NCI-H748 (cell line): Measurements from ENCODE around the gene GABBR2.

Source experiments
- DNase-seq: peaks from one replicate; lab custom pipeline; 2025; ENCODE audit not compliant: unreplicated experiment; lab: John Stamatoyannopoulos, UW

GABBR2 gene

DNA sequence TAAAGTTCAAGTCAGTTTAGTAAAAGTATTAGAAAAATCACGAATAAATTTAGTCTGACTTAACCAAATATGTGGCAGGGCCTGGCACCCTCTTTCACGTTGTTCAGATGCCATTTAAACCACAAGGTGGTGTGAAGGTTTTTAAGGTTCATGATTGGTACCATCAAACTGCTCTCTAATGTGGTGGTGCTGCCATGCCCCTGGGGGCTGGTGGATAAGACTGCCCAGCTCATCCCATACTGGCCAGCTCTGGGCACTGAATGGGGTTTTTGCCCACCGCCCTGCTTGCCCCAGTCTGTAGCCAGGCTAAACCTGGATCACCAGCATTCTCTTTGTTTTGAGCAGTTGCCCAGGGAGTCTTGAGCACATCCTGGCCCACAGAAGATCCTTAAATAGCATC lies 159.3 kb downstream of the GABBR2 start:
- DNase-seq, result no peak

- no peak for DNase-seq
Observed at GRCh38 chr9:98547606-98548005, 161.1 kb downstream of the GABBR2 start.

- no peak for DNase-seq
Observed at GRCh38 chr9:98545021-98545420, 163.7 kb downstream of the GABBR2 start.

- no peak for DNase-seq
Observed at GRCh38 chr9:98541684-98542230, 167.0 kb downstream of the GABBR2 start.

DNA sequence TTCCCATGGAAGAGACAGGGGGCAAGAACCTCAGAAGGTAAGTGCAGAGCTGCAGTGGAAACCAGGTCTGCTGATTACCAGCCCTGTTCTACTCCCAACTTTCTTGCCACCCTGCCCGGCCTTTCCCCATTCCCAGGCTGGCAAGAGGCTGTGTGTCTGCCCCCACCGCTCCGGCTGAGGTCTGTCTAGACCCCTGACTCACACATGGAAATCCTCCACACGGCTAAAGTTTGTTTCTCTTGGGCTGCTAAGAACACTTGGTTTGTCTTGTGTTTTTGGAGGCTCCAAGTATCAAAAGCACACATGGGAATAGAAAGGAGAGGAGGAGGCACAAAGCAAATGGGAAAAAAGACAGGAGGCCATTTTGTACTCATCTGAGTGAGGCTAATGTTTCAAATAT lies 168.3 kb downstream of the GABBR2 start:
- DNase-seq, result no peak

GRCh38 chr9:98539954-98540353 lies 168.8 kb downstream of the GABBR2 start:
- no peak for DNase-seq

- DNase-seq, result peak; percentile 15
Observed at GRCh38 chr9:98538626-98539031, 170.1 kb downstream of the GABBR2 start.

- no peak for DNase-seq
Observed at GRCh38 chr9:98538203-98538602, 170.5 kb downstream of the GABBR2 start.

GRCh38 chr9:98536542-98537173 lies 172.1 kb downstream of the GABBR2 start:
- peak; percentile 72 for DNase-seq

DNA sequence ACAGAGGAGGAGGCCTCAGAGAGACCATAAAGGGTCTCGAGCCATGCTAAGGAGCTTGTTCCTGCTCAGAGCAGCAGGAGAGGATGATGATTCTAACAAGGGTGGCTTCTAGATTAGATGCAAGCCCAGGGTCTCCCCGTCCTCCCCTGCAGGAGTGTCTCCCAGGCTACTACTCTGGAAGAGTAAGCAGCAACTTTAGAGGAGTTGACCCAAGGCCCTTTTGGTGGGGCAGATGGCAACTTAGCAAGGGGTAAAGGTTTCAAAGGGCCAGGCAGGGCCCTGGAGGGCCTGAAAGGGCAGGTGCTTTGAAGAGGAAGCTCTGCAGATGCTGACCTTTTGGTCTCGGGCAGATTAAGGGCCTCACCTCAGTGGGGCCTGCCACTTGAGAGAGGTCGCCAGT lies 174.9 kb downstream of the GABBR2 start:
- no peak for DNase-seq

- no peak for DNase-seq
Observed at GRCh38 chr9:98533132-98533531, 175.6 kb downstream of the GABBR2 start.

DNA sequence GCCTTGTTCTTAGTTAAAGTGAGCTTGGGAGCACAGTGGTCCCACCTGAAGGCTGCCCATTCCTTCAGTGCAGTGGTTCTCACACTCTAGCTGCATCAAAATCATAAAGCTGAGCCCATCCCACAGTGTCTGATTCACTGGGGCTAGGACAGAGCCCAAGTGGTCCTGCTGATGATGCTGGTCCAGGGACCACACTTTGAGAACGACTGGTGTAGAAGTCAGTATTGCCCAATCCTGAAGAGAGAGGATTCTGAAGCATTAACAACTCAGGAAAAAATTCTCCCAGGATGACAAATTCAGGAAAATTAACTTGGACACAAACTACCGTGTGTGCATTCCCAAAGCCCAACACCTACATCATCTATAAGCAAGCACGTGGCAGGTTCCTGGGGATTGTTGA lies 176.2 kb downstream of the GABBR2 start:
- no peak for DNase-seq

GRCh38 chr9:98532147-98532546 lies 176.6 kb downstream of the GABBR2 start:
- DNase-seq, result no peak

GRCh38 chr9:98530806-98531386 lies 177.8 kb downstream of the GABBR2 start:
- DNase-seq, result no peak

GRCh38 chr9:98530275-98530674 lies 178.5 kb downstream of the GABBR2 start:
- DNase-seq, result no peak

DNA sequence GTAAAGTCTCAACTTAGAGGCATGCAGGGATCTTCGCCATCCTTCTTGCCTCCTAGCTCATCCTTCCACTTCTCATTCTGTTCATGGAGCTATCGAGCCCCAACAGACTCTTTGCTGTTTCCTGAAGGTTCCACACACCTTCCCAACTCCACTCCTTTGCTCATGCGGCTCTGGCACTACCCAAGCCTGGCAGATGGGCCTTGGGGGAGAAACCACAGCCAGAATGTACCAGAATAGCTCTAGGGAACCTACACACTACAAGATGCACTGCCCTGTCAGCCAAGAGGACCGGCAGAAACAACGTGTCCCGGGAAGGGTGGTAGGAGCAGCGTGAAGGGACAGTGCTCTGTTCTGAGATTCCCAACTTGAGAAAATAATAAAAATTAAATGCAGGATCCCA lies 178.9 kb downstream of the GABBR2 start:
- DNase-seq, result no peak

- DNase-seq, result peak; percentile 30
Observed at GRCh38 chr9:98523231-98523901, 185.4 kb downstream of the GABBR2 start.

DNA sequence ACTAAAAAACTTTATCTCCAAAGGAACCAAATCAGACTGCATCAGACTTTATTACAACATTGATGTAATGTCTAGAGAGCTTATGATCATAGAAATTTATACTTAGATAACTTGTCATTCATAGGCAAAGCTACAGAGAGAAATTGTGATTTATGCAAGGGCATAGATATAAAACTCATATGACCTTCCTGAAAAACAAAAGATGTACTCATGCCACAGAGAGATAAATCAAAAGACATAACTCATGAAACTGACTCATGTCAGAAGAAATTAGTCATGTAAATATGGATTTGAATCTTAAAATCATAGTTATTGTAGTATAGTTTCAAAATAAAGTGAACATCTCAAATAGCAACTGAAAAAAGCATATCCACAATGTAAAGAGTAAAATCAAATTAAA lies 186.2 kb downstream of the GABBR2 start:
- no peak for DNase-seq

- no peak for DNase-seq
Observed at GRCh38 chr9:98521141-98521540, 187.6 kb downstream of the GABBR2 start.

DNA sequence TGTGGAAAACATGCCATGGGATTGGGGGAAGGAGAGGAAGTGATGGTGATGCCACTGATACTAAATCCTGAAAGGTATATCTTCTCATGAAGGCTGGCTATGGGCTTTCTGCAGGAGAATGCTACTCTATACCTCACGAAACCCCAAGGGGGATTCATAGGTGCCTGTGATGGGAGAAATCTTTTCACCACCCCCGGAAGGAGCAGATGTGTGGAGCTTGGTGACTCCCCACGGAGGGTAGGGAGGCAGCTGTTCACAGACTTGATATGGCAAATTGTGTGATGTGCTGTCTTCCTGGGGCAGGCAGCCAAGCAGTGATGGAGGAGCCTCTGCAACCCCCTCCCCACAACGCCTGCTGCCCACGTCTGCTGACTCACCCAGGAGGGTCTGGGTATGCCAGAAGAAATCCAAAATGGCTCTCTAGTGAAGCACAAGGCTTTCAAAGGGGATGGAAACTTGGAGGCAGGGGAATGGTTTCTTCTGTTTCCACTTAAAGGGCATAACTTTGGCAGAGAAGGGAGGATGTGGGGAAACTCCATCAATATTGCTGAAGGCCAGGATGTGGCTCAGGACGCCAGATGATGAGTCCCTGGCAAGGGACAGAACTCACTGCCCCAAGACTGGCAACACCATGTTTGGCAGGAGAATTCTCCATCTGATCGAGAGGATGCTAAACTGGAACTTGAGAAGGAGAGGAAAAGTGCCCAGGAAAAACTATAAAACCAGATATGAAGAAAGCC lies 188.3 kb downstream of the GABBR2 start:
- no peak for DNase-seq

DNA sequence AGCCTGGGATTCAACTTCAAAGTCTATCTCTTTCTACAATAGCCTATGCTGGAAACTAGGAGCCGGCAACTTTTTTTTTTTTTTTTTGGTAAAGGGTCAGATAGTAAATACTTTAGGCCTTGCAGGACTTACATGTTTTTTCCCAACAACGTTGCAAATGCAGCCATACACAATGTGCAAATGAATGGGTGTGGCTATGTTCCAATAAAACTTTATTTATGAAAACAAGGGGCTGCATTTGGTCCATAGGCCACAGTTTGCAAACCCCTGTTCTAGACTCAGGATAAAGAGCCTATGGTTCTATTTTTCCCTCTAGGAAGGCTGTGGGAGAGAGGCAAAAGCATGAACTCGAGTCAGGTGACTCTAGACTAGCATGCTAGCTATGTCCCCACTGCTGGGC lies 189.1 kb downstream of the GABBR2 start:
- no peak for DNase-seq

- no peak for DNase-seq
Observed at GRCh38 chr9:98518556-98518955, 190.2 kb downstream of the GABBR2 start.
